Nasal cavity respiratory epithelium epithelial cell of viscerocranial mucosa (primary cell): ENCODE data around the gene CFC1B. TPM values are rescaled to one million over a fixed set of nuclear protein-coding genes. Genes with fewer than 3 reads are reported as not detected.

ENCODE experiments used
- total RNA-seq: library from RNA; depleted of rRNA; stranded (reverse); fragments of >200 nt; gene quantifications from 2 replicates; pipeline ENCODE4 v1.2.3, GENCODE V29; 2014

Gene CFC1B
- not detected in 2 replicates for total RNA-seq

GRCh38 chr2:130520992-130521391 is at the start of gene CFC1B:
TSS of gene CFC1B (plus strand) at chr2:130521222. CDS start at chr2:130521485, 263 bp downstream.

GRCh38 chr2:130509228-130509627 is 11.8 kb upstream of the CFC1B start, which contains the start of gene POTEI:
TSS of gene POTEI (minus strand) at chr2:130509328. CDS start at chr2:130509235, 93 bp downstream.

Other genes with a start within 250 kb of the CFC1B start
- 142 and 159 TPM in 2 replicates for gene IMP4, start 178.3 kb upstream of the CFC1B start, total RNA-seq
- gene PTPN18, start 165.2 kb upstream of the CFC1B start, total RNA-seq, result 10.6 and 21.3 TPM in 2 replicates
- not detected in 2 replicates for gene POTEI, start 11.9 kb upstream of the CFC1B start, total RNA-seq
- not detected in 2 replicates for gene CFC1, start 78.4 kb downstream of the CFC1B start, total RNA-seq
- not detected in 2 replicates for gene POTEJ, start 90.2 kb downstream of the CFC1B start, total RNA-seq
- not detected in 2 replicates for gene GPR148, start 207.8 kb downstream of the CFC1B start, total RNA-seq
- gene AMER3, start 234.3 kb downstream of the CFC1B start, total RNA-seq, result not detected in 2 replicates